NCI-H1048 (cell line): ENCODE results near the gene ZBTB7A.

Experiments
- DNase-seq: peaks from one replicate; lab custom pipeline; 2025; lab: John Stamatoyannopoulos, UW

ZBTB7A gene

DNA sequence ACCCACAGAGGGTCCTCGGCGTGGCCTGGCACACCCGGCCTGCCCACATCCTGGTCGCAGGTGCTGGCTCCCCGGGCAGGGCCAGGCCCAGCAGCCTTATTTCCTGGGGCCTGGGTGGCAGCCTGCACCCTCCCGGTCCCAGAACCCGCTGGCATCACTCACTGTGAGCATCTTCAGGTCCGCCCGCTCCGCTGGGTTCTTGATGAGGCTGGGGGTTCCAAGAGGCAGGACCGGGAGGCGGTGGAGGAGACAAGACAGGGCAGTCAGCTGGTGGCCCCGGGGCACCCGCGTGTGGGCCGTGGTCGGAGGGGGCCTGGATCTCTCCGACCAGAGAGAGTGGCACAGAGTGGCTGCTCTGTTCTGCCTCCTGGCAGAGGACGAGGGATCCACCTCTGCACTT, 27.6 kb upstream of the ZBTB7A start:
- no peak for DNase-seq

DNA sequence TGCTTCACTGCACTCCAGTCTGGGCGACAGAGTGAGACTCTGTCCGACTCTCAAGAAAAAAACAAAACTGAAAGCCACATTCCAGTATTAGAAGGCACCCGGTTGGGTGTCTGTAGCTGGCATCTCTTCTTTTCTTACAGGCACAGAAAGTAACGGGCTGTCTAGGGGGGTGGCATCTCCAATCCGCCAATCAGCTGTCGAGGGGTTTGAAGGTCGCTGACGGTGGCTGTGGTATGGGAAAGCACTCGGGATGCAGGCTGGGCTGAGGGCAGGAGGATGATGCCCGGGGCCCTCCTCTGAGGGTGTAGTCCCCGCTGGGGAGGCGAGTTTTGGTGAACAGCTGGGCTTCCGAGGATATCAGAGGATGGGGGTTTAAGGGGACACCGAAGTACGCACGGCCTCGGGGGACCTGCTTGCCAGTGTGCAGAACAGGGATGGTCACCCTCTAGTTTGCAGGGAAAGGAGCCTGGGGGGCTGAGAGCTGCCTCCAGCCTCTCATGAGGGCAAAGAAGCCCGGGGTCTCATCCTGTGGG, 27.0 kb upstream of the ZBTB7A start:
- DNase-seq, result no peak

DNA sequence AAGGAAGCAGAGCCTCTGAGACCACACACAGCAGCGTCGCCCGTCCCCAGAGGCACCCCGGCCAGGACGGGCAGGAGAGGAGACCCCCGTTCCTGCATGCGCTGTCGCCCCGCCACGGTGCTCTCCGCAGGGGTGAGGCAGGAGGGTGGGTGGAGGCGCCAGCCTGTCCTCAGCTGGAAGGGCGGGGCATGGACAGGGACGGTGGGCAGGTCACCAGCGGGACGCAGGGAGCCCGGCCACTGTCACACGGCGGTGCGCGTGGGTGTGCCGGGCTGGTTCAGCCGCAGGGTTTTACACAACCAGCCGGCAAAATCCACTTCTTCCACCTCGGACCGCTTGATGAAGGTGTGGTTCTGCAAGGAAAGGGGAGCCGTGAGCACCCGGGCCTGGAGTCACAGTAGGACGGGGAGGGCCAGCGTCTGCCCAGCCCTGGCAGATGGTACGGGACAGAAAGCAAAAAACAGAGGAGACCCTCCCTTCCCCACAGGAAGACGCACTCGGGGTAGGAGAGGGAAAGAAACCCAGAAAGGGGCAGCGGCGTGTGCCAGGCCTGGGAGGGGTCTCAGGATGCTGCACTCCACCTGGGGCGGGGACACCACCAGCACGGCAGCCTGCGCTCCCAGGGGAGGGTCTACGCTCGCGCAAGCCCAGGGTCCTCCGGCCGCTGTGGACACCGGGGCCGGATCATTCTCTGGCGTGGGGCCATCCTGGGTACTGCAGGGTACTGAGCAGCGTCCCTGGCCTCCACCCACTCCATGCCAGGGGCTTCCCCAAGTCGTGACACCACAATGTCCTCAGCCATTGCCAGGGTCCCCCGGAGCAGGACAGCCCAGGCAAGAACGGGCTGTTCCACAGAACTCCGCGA, 23.9 kb upstream of the ZBTB7A start:
- DNase-seq, result no peak

DNA sequence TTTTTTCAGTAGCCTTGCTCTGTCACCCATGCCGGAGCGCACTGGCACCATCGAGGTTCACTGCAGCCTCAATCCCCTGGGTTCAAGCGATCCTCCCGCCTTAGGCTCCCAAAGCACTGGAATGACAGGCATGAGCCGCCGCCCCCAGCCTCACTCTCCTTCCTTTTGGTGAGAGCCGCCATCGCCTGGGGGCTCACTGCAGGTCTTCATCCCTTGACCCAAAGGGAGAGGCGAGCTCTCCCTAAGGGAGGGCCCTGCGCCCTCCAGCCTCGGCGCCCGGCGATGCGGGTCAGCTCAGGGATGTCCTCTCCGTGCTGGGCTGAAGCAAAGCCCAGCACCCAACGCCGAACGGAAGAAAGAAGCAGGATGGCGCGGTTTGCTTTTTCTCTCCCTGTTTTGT, 23.2 kb upstream of the ZBTB7A start:
- DNase-seq, result no peak

DNA sequence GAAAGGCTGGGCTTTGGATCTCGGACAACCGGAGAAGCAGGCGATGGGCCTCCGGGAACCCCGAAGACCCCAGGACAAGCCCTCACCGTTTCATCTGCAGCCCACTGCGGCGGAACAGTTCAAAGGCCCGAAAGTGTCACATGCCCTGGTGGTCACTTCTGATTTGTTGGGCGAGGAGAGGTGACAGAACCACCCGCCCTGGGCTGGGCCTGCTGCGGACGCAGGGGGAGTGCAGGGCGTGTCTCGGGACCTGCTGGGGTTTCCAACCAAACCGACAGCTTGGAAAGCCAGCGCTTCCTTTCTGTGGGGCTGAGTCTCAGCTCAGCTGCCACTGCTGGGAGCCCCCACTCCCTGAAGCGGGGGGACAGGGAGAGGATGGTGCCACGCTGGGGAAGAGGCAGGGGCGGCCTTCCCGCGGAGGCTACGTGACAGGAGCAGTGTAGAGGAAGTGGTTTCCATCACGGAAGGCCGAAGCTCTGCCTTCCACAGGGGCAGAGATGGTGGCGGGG, 22.8 kb upstream of the ZBTB7A start:
- DNase-seq, result no peak

DNA sequence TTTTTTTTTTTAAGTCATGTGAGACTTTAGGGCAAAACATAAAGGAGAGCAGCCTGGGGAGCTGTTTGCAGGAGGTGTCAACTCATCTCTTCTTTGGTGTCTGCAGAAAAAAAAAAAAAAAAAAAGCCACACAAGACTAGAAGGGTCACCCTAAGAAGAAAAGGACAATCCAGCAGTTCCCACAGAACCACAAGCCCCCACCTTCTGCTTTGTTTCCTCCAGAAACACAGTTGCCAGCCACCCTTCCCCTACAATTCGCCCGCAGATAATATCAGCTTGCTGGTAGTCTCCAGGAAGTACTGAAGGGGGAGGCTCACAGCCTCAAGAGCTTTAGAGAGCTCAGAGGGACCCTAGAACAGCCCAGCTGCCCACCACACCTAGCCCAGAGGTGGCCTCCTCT, 22.3 kb upstream of the ZBTB7A start:
- no peak for DNase-seq

DNA sequence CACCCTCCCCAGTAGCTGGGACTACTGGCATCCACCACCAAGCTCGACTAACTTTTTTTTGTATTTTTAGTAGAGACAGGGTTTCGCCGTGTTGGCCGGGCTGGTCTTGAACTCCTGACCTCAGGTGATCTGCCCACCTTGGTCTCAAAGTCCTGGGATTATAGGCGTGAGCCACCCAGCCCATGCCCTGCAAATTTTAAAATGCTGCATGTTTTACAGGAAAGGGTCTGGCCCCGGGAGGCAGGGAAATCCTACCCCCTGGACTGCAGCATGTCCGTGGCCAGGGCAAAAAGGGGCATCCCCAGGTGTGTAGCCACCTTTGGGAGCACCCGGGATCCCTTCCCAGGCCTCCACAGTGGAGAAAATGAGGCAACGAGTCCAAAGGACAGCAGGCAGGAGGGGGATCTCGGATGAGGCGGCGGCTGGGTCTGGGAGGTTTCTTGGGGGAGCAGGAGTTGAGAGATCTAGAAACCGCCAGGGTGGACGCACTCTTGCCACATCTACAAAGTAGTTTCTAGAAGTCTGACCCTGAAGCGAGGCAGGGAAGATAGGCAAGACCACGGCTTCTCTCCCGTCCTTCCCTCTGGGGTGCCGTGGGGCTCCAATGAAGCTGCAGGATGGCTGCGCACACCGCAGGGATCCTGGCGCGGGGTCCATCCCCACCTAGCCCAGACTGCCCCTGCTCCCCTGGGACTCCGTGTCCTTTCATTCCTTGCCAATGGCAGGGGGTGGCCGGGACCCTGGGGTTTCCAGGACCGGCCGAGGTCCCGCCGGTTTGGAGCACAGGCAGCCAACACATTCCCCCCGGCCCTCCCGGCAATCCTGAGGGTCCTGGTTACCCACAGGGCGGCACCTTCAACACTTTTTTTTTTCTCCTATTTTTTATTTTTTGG, 21.3 kb upstream of the ZBTB7A start:
- DNase-seq, result no peak

DNA sequence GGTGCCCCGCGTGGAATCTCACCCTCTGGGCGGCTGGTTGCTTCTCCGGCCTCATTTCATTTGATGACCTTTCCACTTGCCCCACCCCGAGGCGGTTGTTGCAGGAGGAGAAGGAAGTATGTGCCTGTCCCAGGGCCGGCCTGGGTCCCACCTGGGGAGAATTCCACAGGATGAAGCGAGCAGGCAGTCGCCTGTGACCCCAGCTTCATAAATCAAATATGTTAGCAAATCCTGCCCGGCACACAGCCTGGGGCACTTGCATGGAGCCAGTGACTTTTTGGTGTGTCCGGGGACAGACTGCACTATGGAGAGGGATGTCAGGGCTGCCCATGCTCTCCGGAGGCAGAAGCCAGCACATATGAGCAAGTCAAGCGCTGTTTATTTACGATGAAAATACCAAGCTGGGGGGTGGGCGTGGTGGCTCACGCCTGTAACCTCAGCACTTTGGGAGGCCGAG, 19.7 kb upstream of the ZBTB7A start:
- DNase-seq, result no peak

DNA sequence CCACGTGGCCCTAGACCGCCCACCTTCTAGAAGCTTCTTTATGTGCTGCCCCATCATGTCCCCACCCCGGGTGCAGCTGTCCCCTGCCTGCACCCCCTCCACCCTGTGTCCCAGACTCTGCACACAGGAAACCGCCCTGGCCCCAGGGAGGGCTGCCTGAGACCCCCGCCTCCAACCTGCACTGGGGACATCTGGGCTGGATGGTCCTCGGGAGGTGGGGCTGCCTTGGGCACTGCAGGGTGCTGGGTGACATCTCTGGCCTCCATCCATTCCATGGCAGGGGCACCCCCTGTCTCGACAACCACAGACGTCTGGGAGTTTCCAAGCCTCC, 17.8 kb upstream of the ZBTB7A start:
- no peak for DNase-seq

DNA sequence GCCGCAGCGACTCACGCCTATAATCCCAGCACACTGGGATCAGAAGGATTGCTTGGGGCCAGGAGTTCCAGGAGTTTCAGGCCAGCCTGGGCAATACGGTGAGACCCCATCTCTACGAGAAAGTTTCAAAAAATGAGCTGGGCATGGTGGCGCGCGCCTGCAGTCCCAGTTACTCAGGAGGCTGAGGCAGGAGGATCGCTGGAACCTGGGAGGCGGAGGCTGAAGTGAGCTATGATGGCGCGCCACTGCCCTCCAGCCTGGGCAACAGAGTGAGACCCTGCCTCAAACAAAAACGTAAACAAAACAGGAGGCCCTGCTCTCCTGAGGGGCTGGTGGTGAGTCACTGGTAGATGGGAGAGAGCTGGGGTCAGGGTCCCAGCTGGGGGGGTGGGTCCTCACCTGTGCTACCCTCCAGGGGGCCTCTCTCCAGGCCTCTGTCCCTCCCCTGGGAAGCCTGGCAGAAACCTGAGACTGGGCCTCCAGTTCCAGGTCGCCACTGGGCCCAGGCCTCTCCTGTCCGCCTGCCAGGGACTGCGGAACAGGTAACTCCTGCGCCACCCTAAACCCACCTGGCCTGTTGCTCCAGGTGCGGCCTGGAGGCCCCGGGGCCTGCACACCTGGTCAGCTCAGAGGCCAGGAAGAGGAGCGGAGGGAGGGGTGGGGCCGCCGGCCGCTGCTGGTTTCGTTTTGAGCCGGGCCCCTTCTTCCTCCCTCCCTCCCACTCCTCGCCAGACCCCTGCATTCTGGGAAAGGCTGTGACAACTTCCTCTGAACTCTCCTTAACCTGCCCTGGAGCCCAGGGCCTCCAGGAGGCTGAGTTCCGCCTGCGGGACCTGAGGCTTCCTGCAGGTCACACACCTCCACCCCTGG, 17.2 kb upstream of the ZBTB7A start:
- no peak for DNase-seq

DNA sequence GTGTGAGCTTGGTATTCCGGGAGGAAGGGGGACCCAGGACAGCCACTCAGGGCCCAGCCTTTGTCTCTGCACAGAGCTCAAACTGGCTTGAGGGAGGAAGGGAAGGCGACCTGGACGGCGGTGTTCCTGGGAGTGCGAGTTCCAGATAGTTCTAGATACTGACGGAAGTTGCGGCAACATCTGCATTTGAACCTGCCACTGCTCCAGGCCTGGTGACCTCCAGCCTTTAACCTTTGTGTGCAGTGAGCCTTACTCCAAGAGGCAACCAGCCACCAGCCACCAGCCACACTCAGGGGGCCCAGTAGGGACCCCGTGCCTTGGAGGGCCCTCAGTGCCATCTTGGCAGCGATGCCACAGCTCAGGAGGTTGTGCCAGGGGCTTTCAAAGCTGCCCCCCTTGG, 15.5 kb upstream of the ZBTB7A start:
- no peak for DNase-seq

DNA sequence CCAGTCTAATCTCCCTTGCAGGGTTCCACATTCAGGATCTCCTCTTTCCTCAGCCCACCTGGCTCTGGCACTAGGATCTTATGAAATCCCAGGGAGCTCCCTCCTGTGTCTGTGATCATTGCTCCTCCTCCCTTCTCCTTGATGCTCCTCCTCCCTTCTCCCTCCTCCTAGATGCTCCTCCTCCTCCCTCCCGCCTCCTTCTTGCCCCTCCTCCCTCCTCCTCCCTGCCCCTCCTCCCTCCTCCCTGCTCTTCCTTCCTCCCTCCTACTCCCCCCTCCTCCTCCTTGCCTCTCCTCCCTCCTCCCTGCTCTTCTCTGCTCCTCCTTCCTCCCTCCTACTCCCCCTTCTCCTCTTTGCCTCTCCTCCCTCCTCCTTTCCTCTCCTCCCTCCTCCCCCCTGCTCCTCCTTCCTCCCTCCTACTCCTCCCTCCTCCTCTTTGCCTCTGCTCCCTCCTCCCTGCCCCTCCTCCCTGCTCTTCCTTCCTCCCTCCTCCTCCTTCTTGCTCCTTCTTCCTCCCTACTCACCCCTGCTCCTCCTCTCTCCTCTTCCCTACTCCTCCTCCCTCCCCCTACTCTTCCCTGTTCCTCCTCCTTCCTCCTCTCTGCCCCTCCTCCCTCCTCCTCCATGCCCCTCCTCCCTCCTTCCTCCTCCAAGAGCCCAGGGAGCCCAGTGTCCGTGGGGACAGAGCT, 14.9 kb upstream of the ZBTB7A start:
- no peak for DNase-seq

DNA sequence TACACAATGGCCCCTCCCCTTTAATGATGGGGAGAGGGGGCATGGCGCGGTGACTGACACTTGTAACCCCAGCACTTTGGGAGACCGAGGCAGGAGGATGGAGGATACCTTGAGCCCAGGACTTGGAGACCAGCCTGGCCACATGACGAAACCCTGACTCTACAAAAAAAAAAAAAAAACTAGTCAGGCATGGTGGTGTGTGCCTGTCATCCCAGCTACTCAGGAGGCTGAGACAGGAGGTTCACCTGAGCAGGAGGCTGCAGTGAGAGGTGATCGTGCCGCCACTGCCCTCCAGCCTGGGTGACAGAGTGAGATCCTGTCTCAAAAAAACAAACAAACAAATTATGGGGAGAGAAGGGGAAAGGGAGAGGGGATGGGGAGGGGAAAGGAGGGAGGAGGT, 13.8 kb upstream of the ZBTB7A start:
- DNase-seq, result no peak

DNA sequence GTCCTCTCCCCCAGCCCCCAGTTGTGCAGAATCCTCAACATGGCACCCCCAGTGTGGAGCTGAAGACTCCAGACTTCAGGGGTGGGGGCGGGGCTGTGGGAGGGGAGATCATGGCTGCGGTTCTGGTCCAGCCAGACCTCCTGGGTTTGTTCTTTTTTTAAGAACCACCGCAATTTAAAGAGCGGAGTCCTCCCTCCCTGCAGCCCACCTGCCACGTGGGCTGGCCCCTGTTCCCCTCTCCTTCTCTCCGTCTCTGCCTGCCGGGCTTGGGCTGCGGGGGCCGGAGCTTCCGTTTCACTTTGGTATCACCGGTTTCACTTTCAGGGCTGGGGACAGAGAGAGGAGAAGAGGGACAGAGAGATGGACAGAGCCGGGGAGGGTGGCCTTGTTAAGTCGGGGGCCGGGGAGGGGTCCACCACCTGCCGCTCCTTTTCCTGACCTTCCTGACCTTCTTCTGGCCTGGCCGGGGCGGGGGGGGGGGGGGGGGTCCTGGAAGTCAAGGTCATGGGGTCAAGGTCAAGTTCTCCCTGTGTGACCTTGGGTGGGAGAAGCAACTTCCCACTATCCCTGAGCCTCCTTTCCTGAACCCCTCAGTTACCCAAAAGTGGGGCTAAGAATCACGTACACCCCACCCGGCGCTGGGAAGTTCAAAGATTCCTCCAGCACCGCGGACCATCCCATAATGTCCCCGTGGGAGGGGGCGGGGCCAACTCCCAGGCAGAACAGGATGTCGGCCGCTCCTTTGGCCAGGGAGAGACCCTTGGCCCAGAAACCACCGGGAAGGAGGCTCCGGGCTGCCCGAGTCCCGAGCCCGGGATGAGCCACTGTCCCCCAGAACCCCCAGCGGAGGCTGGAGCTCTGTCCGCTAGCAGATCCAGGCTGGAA, 11.3 kb upstream of the ZBTB7A start:
- DNase-seq, result no peak

DNA sequence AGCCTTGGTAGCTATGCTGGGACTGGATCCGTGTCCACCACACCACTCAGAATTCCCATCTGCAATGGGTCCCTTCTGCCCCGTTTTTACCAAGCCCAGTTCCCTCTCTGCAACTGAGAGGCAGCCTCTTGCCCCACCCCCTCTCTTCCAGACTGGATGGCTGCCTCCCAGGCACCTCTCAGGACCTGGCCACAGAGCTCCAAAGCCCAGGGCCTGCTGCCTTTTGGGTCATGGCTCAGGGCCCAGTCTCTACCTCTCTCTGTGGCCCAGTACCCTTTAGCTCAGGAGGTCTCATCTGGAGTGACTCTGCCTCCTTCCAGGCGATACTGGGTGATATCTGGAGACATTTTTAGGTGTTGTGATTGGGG, 10.3 kb upstream of the ZBTB7A start:
- DNase-seq, result no peak

DNA sequence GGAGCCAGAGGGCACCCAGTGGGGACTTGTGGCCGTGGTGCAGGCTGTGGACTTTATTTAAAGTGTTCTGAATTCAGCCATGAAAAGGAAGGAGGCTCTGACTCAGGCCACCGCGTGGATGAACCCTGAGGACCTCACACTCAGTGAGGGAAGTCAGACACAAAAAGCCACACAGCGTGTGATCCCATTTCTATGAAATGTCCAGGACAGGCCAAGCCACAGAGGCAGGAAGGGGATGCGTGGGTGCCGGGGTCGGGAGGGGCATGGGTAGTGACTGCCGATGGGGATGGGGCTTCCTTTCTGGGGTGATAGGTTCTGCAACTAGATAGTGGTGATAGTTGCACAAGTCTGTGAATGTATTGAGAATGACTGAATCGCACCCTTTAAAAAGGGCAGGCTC, 8.7 kb upstream of the ZBTB7A start:
- no peak for DNase-seq

DNA sequence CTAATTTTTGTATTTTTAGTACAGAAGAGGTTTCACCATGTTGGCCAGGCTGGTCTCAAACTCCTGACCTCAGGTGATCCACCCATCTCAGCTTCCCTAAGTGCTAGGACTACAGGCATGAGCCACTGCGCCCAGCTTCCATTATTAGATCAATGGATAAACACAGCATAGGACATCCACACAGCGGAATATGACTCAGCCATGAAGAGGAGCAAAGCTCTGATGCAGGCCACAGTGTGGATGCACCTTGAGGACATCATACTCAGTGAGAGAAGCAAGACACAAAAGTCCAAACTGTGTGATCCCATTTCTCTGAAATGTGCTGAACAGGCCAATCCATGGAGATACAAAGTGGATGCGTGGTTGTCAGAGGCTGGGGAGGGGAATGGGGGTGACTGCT, 4.9 kb upstream of the ZBTB7A start:
- no peak for DNase-seq

DNA sequence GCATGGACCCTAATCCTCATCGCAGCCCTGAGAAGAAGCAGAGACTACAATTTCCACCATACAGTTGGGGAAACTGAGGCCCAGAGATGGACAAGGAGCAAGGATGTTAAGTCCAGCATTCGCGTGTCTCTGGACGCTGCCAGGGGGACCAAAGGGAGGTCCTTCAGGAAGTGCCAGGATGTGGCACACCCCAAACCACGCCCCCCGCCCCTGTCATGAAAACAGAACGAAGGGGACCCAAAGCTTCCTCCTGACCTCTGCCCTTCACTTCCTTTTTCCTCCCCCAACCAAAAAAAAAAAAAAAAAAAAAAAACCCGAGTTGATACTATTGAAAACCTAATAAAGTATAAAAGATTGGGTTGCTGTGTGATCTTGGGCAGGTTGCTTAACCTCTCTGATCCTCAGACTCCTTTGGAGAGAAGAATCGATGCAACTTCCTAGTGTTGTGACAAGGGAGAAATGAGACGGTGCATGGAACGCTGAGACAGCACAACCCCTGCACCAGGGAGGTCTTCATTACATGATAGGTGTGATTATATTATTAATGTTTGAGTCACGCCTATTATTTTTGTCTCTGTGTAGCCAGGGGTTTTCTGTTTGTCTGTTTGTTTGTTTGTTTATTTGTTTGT, 2.7 kb upstream of the ZBTB7A start:
- DNase-seq, result no peak

DNA sequence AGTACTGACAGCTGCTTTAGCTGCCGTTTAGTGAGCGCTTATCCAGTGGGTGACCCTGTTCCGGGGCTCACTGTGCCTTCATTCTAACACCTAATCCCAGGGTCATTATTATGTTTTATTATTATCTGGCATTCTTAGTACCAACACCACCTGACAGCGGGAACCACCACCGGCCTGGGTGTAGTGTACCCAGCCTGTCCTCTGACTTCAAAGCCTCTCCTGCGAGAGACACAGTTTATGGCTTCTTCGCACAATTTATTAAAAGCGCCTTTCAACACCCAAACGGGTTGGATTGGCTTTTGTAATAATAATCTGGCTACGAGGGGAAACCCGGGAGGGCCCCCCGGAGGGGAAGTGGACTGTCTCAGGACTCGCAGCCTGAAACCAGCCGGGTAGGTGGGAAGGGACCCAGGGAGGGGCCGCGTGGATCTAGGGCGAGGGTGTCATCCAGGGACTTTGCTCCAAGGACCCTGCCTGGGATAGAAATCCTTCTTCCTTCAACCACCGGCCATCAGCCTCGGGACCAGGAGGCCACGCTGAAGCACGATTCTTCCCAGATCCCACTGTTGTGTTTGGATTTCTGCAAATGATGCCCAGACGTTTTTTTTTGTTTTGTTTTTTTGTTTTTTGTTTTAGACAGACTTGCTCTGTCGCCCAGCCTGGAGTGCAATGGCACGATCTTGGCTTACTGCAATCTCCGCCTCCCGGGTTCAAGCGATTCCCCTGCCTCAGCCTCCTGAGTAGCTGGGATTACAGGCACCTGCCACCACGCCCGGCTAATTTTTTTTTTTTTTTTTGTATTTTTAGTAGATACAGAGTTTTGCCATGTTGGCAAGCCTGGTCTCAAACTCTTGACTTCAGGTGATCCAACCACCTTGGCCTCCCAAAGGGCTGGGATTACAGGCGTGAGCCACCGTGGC, 1.6 kb upstream of the ZBTB7A start:
- DNase-seq, result no peak
